Measurements from ENCODE around the gene FCHO1.

The FCHO1 gene

DNA sequence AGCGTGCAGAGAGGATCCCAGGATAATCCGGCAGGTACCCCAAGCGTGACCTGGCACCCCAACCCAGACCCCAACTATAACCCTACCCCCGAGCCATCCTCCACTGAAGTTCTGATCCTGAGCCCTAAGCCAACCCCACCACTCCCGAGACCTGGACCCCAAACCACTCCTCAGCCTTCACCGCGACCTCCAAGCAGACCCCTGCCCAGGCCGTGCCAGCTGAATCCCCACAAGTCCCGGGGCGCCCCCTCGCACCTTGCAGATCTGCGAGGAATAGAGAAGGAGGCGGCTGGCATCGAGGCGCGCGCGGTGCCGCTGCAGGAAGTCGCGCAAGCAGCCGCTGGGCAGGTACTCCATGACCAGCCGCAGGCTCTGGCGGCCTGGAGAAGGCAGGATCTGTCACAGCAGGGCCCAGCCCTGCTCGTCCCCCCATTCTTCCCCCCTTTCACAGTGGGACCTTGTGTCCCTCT is 80.2 kb downstream of the FCHO1 start:
- no peak for DNase-seq

DNA sequence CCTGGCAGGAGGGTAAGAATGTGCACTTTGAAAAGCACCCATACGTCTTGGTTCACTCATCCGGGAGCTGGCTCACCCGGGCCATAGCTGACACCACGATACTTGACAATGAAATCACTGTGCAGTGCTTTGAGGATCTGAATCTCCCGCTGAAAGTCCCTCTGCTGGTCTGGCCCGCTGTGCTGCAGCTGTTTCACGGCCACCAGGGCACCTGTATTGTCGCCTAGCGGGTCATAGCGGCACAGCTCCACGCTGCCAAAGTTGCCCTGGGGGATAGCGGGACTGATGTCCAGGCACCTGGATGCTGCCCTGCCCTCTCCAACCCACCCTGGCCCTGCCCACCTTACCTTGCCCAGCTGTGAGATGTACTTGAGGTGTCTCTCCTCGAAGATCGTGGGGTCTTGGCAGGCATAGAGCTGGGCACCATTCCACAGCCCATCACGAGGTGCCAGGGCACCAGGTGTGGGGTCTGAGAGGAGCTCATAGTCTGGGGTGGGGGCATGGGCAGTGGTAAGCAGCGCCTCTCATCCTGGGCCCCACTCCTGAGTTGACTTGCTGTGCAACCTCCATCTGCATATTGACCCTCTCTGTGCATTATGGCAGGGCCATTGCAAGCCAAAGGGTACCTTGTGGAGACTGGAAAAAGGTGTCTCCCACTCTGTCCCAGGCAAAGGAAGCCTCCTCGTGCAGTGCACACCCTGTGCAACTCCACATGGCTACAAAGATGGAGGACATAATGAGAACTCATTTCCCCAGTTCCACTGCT is 81.3 kb downstream of the FCHO1 start:
- no peak for DNase-seq

DNA sequence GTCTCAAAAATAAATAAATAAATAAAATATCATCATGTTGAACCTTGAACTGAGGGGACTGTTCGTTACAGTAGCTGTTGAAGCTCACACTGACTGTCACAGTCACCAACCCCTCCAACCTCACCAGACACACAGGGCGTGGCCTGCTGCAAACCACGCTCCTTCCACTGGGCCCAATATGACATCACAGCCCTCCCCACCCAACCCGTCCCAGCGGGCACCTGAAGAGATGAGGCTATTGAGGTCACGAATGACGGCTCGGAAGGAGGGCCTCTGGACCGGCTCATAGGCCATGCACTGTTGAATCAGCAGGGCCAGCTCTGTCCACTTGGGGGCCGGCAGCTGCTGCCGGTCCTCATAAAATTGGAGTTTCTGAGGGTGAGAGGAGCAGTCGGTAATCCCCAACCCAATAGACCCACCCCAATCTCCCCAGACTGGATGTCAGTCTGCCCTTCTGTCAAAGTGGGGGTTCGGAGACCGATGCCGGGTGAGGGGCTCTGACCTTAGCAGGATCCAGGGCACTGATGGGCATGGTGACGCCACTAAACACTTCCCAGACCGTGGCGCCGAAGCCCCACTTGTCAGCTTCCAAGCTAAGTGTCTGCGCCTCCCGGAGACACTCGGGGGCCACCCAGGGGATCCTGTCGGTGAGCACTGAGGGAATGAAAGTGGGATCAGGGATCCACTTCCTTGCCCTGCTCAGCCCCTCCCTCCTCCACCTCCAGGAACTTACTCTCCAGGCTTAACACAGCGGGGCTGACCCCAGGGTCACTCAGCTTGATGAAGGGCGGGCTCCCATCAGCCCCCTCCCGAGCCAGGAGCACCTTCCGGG is 83.3 kb downstream of the FCHO1 start:
- no peak for DNase-seq

DNA sequence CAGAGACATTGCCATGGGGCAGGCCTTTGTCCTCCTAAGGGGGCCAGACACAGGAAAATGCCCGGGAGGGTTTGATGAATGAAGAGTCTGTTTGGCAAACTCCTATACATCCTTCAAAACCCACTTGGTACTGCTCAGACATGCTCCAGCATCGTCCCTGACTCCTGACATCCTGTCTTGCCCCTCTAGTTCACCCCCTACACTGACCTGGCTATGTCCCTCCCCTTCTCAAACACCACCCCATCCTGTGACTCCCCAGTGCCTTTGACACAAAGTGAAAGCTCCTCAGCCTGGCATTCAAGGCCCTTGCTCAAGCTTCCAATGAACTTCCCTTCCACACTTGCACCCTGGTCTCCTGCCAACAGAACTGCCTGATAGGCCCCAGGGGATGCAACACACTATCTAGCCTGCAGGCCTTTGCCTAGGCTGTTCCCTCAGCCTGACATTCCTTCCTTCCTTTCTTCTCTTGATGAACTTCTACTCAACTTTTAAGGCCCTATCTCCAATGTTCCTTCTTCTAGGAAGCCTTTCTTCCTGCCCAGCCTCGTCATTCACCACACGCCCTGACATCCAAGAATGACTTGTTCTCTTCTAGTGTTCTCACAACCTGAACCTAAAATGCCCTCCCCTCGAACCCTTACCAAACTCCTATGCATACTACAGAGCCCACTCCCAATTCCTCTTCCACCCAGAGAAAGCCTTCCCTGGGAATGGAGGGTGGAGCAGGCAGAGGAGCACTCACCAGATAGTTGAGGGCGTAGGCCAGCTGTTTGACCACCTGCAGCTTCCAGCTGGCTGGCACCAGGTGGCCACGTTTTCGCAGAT is 84.1 kb downstream of the FCHO1 start:
- no peak for DNase-seq

DNA sequence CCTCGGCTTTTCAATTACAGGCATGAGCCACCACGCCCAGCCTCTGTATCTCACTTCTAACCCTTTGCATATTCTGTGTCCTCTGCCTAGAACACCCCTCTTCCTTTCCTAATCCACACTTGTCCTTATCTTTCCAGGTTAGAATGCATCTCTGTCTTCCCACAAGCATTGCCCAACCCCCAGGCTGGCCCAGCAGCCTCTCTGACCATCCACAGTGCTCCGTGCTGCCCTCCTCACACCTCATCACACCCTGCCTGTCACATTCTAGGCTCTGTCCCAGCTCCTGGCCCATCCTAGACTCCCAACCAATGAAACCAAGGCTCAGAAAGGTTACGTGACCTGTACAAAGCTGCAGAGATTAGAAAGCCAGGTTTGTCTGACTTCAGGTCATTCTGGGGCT is 85.3 kb downstream of the FCHO1 start:
- DNase-seq: no peak

DNA sequence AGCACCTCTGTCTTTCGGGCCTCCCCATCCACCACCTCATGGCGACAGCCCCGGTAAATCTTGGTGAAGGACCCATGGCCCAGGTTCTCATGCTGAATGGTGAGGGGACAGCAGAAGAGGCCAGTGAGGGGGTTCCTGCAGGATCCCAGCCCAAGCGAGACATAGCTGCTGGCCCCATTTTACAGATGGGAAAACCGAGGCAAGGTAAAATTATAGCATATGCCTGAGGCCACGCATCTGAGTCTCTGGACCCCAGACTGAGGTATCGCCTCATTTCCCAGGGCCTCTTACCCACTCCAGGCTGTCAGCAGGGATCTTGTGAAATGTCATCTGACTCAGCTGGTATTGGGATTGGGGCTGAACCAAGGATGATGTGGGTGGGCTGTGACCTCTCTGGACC is 86.7 kb downstream of the FCHO1 start:
- DNase-seq: no peak

All from fibroblast of skin of abdomen (primary cell).